ENCODE measurements around the gene CPM.

CPM gene

GRCh38 chr12:68900241-68900640, 32.7 kb downstream of the CPM start:
- TF ChIP-seq CTCF (IDR thresholded peaks at IDR 0.05; ENCODE audit: insufficient read depth, low read length, missing control alignments) = no peak
- no peak overlapping the region for H3K4me3 ChIP-seq (ENCODE audit: low read depth, low read length)
- ChIA-PET POLR2A (no interaction called here), CTCF (interaction anchor here (1.2 to 1.5 kb wide), 3 partner anchors 10 to 256 kb away, joined by 3 to 8 read pairs (median 5); no protein-coding TSS in a partner anchor)
- DNase-seq (ENCODE audit: low read depth, low spot score) = no peak

- peak; percentile 62 for TF ChIP-seq CTCF (IDR thresholded peaks at IDR 0.05; ENCODE audit: insufficient read depth, low read length, missing control alignments)
- POLR2A ChIA-PET = no interaction called here
- no peak overlapping the region for H3K4me3 ChIP-seq (ENCODE audit: low read depth, low read length)
- peak; percentile 68 for DNase-seq (ENCODE audit: low read depth, low spot score)
- CTCF ChIA-PET = interaction anchor here (1.5 kb wide), 2 partner anchors 11 to 170 kb away, joined by 5 to 8 read pairs; no protein-coding TSS in a partner anchor
Measured at GRCh38 chr12:68899251-68899771, 33.7 kb downstream of the CPM start.

- ChIA-PET CTCF (interaction anchor here (0.6 to 1.7 kb wide), 4 partner anchors 12 to 182 kb away, joined by 3 to 8 read pairs (median 6); no protein-coding TSS in a partner anchor), POLR2A (interaction anchor here (0.6 kb wide), 1 partner anchor 19 kb away, joined by 3 read pairs; no protein-coding TSS in a partner anchor)
- TF ChIP-seq CTCF (IDR thresholded peaks at IDR 0.05; ENCODE audit: insufficient read depth, low read length, missing control alignments) = no peak
- no peak for DNase-seq (ENCODE audit: low read depth, low spot score)
- H3K4me3 ChIP-seq (ENCODE audit: low read depth, low read length) = no peak overlapping the region
Measured at GRCh38 chr12:68896881-68897540, 36.0 kb downstream of the CPM start.

- ChIA-PET POLR2A (no interaction called here), CTCF (no interaction called here)
- no peak for DNase-seq (ENCODE audit: low read depth, low spot score)
- no peak overlapping the region for H3K4me3 ChIP-seq (ENCODE audit: low read depth, low read length)
- TF ChIP-seq CTCF (IDR thresholded peaks at IDR 0.05; ENCODE audit: insufficient read depth, low read length, missing control alignments) = no peak
Measured at GRCh38 chr12:68894276-68894855, 38.6 kb downstream of the CPM start.

GRCh38 chr12:68893741-68894140, 39.2 kb downstream of the CPM start:
- TF ChIP-seq CTCF (IDR thresholded peaks at IDR 0.05; ENCODE audit: insufficient read depth, low read length, missing control alignments) = no peak
- POLR2A ChIA-PET = no interaction called here
- CTCF ChIA-PET = no interaction called here
- no peak for DNase-seq (ENCODE audit: low read depth, low spot score)
- H3K4me3 ChIP-seq (ENCODE audit: low read depth, low read length) = no peak overlapping the region

GRCh38 chr12:68893201-68893600, 39.8 kb downstream of the CPM start:
- TF ChIP-seq CTCF (IDR thresholded peaks at IDR 0.05; ENCODE audit: insufficient read depth, low read length, missing control alignments) = no peak
- no peak for DNase-seq (ENCODE audit: low read depth, low spot score)
- H3K4me3 ChIP-seq (ENCODE audit: low read depth, low read length) = no peak overlapping the region
- POLR2A ChIA-PET = no interaction called here
- CTCF ChIA-PET = no interaction called here
